ENCODE data around the gene ECD. TPM values are rescaled to one million over a fixed set of nuclear protein-coding genes. Genes with fewer than 3 reads are reported as not detected.

The ECD gene
- total RNA-seq, 3 donors from 2014 or later = 20.5 to 23.6 (median 20.8) TPM

- DNase-seq = peak; percentile 98 to 99 (median 99)
- peak; percentile 65 for TF ChIP-seq CTCF (IDR thresholded peaks at IDR 0.05)
- Histone ChIP-seq H3K36me3 (ENCODE audit: low read depth) (no peaks in the 10 kb centered on the region), H3K9me3 (no peaks in the 10 kb centered on the region), H3K4me3 (peak within 1 kb of the TSS; percentile 67), H3K4me1 (ENCODE audit: low read depth) (peaks cover 9% of the 10 kb centered on the region)
- ATAC-seq = peak; percentile 95
- intact Hi-C loops (cut with DNase I, micrococcal nuclease) = no loop called here
Observed at GRCh38 chr10:73096449-73097304, 71.1 kb downstream of the ECD start, which contains the start of gene P4HA1. Gene P4HA1 (minus strand): TSS chr10:73096866. CDS start chr10:73074883, 21,983 bp downstream.

GRCh38 chr10:73096041-73096448 lies 71.8 kb downstream of the ECD start:
- no peaks in the 10 kb centered on the region for H3K36me3 ChIP-seq (ENCODE audit: low read depth)
- no peak for TF ChIP-seq CTCF (IDR thresholded peaks at IDR 0.05)
- H3K4me3 ChIP-seq = peak overlapping the region; percentile 67
- intact Hi-C loops (cut with DNase I, micrococcal nuclease) = no loop called here
- peak; percentile 65 for ATAC-seq
- H3K4me1 ChIP-seq (ENCODE audit: low read depth) = peaks cover 9% of the 10 kb centered on the region
- no peaks in the 10 kb centered on the region for H3K9me3 ChIP-seq
- peak; percentile 73 to 85 (median 77) for DNase-seq

- DNase-seq (peak in 1 of 3 donors; percentile 70), ATAC-seq (no peak)
- intact Hi-C loops (cut with DNase I, micrococcal nuclease) = no loop called here
Observed at GRCh38 chr10:73095481-73096021, 72.3 kb downstream of the ECD start.

GRCh38 chr10:73094986-73095480 lies 72.8 kb downstream of the ECD start:
- Histone ChIP-seq H3K4me3 (peak overlapping the region; percentile 67), H3K36me3 (ENCODE audit: low read depth) (no peaks in the 10 kb centered on the region), H3K4me1 (ENCODE audit: low read depth) (peaks cover 9% of the 10 kb centered on the region), H3K9me3 (no peaks in the 10 kb centered on the region)
- intact Hi-C loops (cut with DNase I, micrococcal nuclease) = no loop called here
- DNase-seq (no peak), ATAC-seq (no peak)
- no peak for TF ChIP-seq CTCF (IDR thresholded peaks at IDR 0.05)

More at GRCh38 chr10:73095481-73096021, 72.3 kb downstream of the ECD start:
- H3K4me1 ChIP-seq (ENCODE audit: low read depth) = peaks cover 9% of the 10 kb centered on the region
- H3K4me3 ChIP-seq = peak overlapping the region; percentile 67
- TF ChIP-seq CTCF (IDR thresholded peaks at IDR 0.05) = no peak
- no peaks in the 10 kb centered on the region for H3K9me3 ChIP-seq
- no peaks in the 10 kb centered on the region for H3K36me3 ChIP-seq (ENCODE audit: low read depth)

GRCh38 chr10:73093922-73094850 lies 73.6 kb downstream of the ECD start:
- peak in 1 of 3 donors; percentile 23 for DNase-seq
- H3K4me3 ChIP-seq = no peak overlapping the region

More at GRCh38 chr10:73093922-73094850, 73.6 kb downstream of the ECD start:
- H3K4me1 ChIP-seq (ENCODE audit: low read depth) = peaks cover 9% of the 10 kb centered on the region
- intact Hi-C loops (cut with DNase I, micrococcal nuclease) = no loop called here
- no peaks in the 10 kb centered on the region for H3K36me3 ChIP-seq (ENCODE audit: low read depth)
- H3K9me3 ChIP-seq = no peaks in the 10 kb centered on the region
- no peak for TF ChIP-seq CTCF (IDR thresholded peaks at IDR 0.05)
- no peak for ATAC-seq

Measured in mucosa of descending colon (tissue), 3 donors.